Large intestine (tissue), 3 donors: ENCODE data around the gene FOXL3. TPM values are rescaled to one million over a fixed set of nuclear protein-coding genes. Genes with fewer than 3 reads are reported as not detected.

Experiments used
- DNase-seq, 2 donors: peaks; one replicate each; pipeline versions ENCODE4 v3.0.0 to v3.0.0-alpha.2; 2013
- H3K27ac ChIP-seq: one replicate; pipeline ENCODE4 v1.5.1; 2013; ENCODE audit warnings: low read length
- H3K27me3 ChIP-seq: 2 replicates; pipeline ENCODE4 v1.6.1; 2013; ENCODE audit warnings: low read length; ENCODE audit not compliant: control insufficient read depth, insufficient read depth
- H3K36me3 ChIP-seq: 2 replicates; pipeline ENCODE4 v1.6.1; 2013; ENCODE audit warnings: low read length; ENCODE audit not compliant: control insufficient read depth, insufficient read depth
- H3K4me1 ChIP-seq: one replicate; pipeline ENCODE4 v1.6.1; 2013; ENCODE audit warnings: low read length; ENCODE audit not compliant: control insufficient read depth, insufficient read depth
- H3K4me3 ChIP-seq: one replicate; pipeline ENCODE4 v1.5.1; 2013; ENCODE audit warnings: low read length
- H3K9me3 ChIP-seq: one replicate; pipeline ENCODE4 v1.6.1; 2013; ENCODE audit warnings: mild to moderate bottlenecking, low read depth, low read length, moderate library complexity; ENCODE audit not compliant: control insufficient read depth
- WGBS: methylation state at CpG from one replicate; pipeline ENCODE4 v1.1.5; 2013; ENCODE audit warnings: low lambda C conversion rate; ENCODE audit not compliant: insufficient coverage; 5-methylcytosine and 5-hydroxymethylcytosine counted together
- polyA plus RNA-seq: library from polyadenylated mRNA; unstranded; fragments of 120-200 nt; gene quantifications from one replicate; pipeline ENCODE4 v1.2.1, GENCODE V29; 2013

Gene FOXL3
- polyA plus RNA-seq, 1 donor = 0.09 TPM

- no peak for DNase-seq
Measured at GRCh38 chr7:315516-316265, 25.7 kb downstream of the FOXL3 start.

DNA sequence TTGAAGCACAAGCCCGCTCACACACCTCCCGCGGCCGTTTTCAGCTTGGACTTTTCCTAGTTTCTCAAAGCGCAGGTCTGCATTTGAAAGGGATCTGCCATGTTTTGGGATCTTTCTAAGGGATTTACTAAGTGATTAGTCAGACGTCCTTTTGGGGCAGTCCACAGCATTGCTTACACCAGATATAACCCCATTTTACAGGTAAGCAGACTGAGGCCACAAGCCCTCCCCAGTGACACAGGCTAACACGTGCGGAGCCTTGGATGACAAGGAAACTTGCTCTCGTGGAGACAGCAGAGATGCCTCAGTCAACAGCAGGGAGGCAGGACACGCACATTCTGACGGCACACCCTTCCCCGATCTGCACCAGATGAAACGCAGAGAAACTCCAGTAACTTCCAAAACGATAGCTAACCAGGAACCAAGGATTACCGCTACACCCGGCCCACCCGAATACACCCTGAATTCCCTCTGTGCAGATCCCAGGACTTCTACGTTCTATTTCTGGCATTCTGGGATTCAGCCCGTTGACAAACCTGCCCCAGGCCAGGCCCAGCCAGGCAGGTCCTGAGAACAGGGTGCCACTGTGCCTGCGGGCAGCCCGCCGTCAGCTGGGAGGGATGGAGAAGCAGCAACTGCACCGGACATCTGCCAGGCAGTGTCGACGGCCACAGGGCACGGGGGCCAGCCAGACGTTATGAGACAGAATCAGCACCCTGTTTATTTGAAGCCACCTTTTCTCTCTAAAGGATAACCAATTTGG lies 27.9 kb downstream of the FOXL3 start:
- H3K9me3 ChIP-seq = peaks cover 4% of the 10 kb centered on the region
- no peak overlapping the region for H3K4me3 ChIP-seq
- H3K27ac ChIP-seq = no peak overlapping the region
- H3K4me1 ChIP-seq = peaks cover 34% of the 10 kb centered on the region
- H3K27me3 ChIP-seq = no peaks in the 10 kb centered on the region
- DNase-seq = no peak
- H3K36me3 ChIP-seq = no peaks in the 10 kb centered on the region
- WGBS = no CpG with 5 or more reads among the region's 27 CpGs

More at GRCh38 chr7:315516-316265, 25.7 kb downstream of the FOXL3 start:
- peaks cover 4% of the 10 kb centered on the region for H3K9me3 ChIP-seq
- H3K4me3 ChIP-seq = no peak overlapping the region
- H3K4me1 ChIP-seq = peaks cover 17% of the 10 kb centered on the region
- no peaks in the 10 kb centered on the region for H3K36me3 ChIP-seq
- 86% methylated on average over 1 of the region's 16 CpGs for WGBS
- H3K27me3 ChIP-seq = no peaks in the 10 kb centered on the region
- H3K27ac ChIP-seq = no peak overlapping the region

- Histone ChIP-seq H3K4me1 (peaks cover 36% of the 10 kb centered on the region), H3K36me3 (no peaks in the 10 kb centered on the region), H3K4me3 (no peak overlapping the region), H3K27me3 (no peaks in the 10 kb centered on the region), H3K27ac (no peak overlapping the region), H3K9me3 (peaks cover 4% of the 10 kb centered on the region)
- WGBS = no CpG with 5 or more reads among the region's 9 CpGs
- DNase-seq = no peak
Measured at GRCh38 chr7:318476-318875, 28.5 kb downstream of the FOXL3 start.

GRCh38 chr7:318878-319661 lies 29.1 kb downstream of the FOXL3 start:
- H3K27ac ChIP-seq = no peak overlapping the region

DNA sequence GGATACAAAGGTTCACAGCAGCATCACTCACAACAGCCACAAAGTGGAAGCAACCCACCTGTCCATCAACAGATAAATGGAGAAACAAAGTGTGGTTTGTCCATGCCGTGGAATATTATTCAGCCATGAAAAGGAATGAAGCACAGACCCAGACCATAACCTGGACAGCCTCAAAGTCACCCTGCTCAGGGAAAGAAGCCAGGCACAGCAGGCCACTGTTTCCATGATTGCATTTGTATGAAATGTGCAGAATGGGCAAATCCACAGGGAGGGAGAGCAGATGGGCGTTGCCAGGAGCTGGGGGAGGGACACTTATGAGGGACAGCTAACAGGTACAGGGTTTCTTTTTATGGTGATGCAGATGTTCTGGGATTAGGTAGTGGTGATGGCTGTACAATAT lies 30.3 kb downstream of the FOXL3 start:
- Histone ChIP-seq H3K36me3 (no peaks in the 10 kb centered on the region), H3K27ac (peak overlapping the region; percentile 92), H3K27me3 (no peaks in the 10 kb centered on the region), H3K9me3 (peaks cover 4% of the 10 kb centered on the region), H3K4me3 (no peak overlapping the region), H3K4me1 (peaks cover 36% of the 10 kb centered on the region)
- peak; percentile 38 to 57 for DNase-seq
- WGBS = no CpG with 5 or more reads among the region's 2 CpGs

More at GRCh38 chr7:318878-319661, 29.1 kb downstream of the FOXL3 start:
- Histone ChIP-seq H3K27me3 (no peaks in the 10 kb centered on the region), H3K4me3 (no peak overlapping the region), H3K36me3 (no peaks in the 10 kb centered on the region), H3K9me3 (peaks cover 4% of the 10 kb centered on the region), H3K4me1 (peaks cover 36% of the 10 kb centered on the region)
- DNase-seq = no peak
- no CpG with 5 or more reads among the region's 18 CpGs for WGBS

- H3K4me3 ChIP-seq = peak overlapping the region; percentile 25
- DNase-seq = peak; percentile 78 to 81
- WGBS = no CpG with 5 or more reads among the region's 45 CpGs
- H3K36me3 ChIP-seq = no peaks in the 10 kb centered on the region
- H3K4me1 ChIP-seq = peaks cover 48% of the 10 kb centered on the region
- peaks cover 10% of the 10 kb centered on the region for H3K9me3 ChIP-seq
- H3K27ac ChIP-seq = peak overlapping the region; percentile 92
- no peaks in the 10 kb centered on the region for H3K27me3 ChIP-seq
Measured at GRCh38 chr7:322111-322671, 32.2 kb downstream of the FOXL3 start.

GRCh38 chr7:322708-323111 lies 32.7 kb downstream of the FOXL3 start:
- peak overlapping the region; percentile 25 for H3K4me3 ChIP-seq
- no CpG with 5 or more reads among the region's 6 CpGs for WGBS
- H3K27me3 ChIP-seq = no peaks in the 10 kb centered on the region
- H3K27ac ChIP-seq = no peak overlapping the region
- peaks cover 10% of the 10 kb centered on the region for H3K9me3 ChIP-seq
- H3K36me3 ChIP-seq = no peaks in the 10 kb centered on the region
- H3K4me1 ChIP-seq = peaks cover 53% of the 10 kb centered on the region
- no peak for DNase-seq

- H3K27me3 ChIP-seq = no peaks in the 10 kb centered on the region
- no peak for DNase-seq
- H3K4me1 ChIP-seq = peaks cover 60% of the 10 kb centered on the region
- H3K9me3 ChIP-seq = peaks cover 6% of the 10 kb centered on the region
- no peak overlapping the region for H3K27ac ChIP-seq
- WGBS = 72% methylated on average over 3 of the region's 10 CpGs
- H3K36me3 ChIP-seq = no peaks in the 10 kb centered on the region
- H3K4me3 ChIP-seq = no peak overlapping the region
Measured at GRCh38 chr7:323410-323809, 33.4 kb downstream of the FOXL3 start.

- Histone ChIP-seq H3K9me3 (peaks cover 6% of the 10 kb centered on the region), H3K27me3 (no peaks in the 10 kb centered on the region), H3K4me1 (peaks cover 64% of the 10 kb centered on the region), H3K36me3 (no peaks in the 10 kb centered on the region), H3K27ac (no peak overlapping the region), H3K4me3 (no peak overlapping the region)
- DNase-seq = no peak
- no CpG with 5 or more reads among the region's 8 CpGs for WGBS
Measured at GRCh38 chr7:324011-324410, 34.0 kb downstream of the FOXL3 start.
